ENCODE data around the gene PRAMEF33. TPM values are rescaled to one million over a fixed set of nuclear protein-coding genes. Genes with fewer than 3 reads are reported as not detected.
A peak's percentile ranks its signal among the peaks of the same experiment; 100 is the strongest.
"Not testable (repeated sequence)": the region's sequence is repeated elsewhere in the genome, so short reads cannot be mapped to it uniquely, and the experiment has no call there.

Gene PRAMEF33
- total RNA-seq, 1 donor: not detected

GRCh38 chr1:13356774-13357173 is 53.4 kb downstream of the PRAMEF33 start:
- H3K4me3 ChIP-seq (ENCODE audit: low read depth, low read length): not testable (repeated sequence)
- peak; percentile 63 for DNase-seq (ENCODE audit: low read depth)

More at GRCh38 chr1:13356774-13357173, 53.4 kb downstream of the PRAMEF33 start:
- TF ChIP-seq, protein P1, sequence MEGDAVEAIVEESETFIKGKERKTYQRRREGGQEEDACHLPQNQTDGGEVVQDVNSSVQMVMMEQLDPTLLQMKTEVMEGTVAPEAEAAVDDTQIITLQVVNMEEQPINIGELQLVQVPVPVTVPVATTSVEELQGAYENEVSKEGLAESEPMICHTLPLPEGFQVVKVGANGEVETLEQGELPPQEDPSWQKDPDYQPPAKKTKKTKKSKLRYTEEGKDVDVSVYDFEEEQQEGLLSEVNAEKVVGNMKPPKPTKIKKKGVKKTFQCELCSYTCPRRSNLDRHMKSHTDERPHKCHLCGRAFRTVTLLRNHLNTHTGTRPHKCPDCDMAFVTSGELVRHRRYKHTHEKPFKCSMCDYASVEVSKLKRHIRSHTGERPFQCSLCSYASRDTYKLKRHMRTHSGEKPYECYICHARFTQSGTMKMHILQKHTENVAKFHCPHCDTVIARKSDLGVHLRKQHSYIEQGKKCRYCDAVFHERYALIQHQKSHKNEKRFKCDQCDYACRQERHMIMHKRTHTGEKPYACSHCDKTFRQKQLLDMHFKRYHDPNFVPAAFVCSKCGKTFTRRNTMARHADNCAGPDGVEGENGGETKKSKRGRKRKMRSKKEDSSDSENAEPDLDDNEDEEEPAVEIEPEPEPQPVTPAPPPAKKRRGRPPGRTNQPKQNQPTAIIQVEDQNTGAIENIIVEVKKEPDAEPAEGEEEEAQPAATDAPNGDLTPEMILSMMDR (IDR thresholded peaks at IDR 0.05; ENCODE audit: insufficient read depth, low read depth, low read length): peak; percentile 49

Small RNAs within 50 kb of the gene (small RNA-seq; reads per million reads assigned to genes)
- gene RNU6-771P: not detected

Other genes starting within 250 kb of the PRAMEF33 start
- gene PRAMEF27, start 247.0 kb upstream of the PRAMEF33 start, total RNA-seq: not detected in 2 replicates
- not detected in 2 replicates for gene HNRNPCL3, start 242.8 kb upstream of the PRAMEF33 start, total RNA-seq
- gene PRAMEF25, start 232.8 kb upstream of the PRAMEF33 start, total RNA-seq: not detected in 2 replicates
- not detected in 2 replicates for gene HNRNPCL2, start 186.7 kb upstream of the PRAMEF33 start, total RNA-seq
- not detected in 2 replicates for gene PRAMEF26, start 147.5 kb upstream of the PRAMEF33 start, total RNA-seq
- gene HNRNPCL4, start 137.9 kb upstream of the PRAMEF33 start, total RNA-seq: not detected in 2 replicates
- gene PRAMEF9, start 131.7 kb upstream of the PRAMEF33 start, total RNA-seq: not detected in 2 replicates
- gene PRAMEF13, start 102.1 kb upstream of the PRAMEF33 start, total RNA-seq: not detected in 2 replicates
- gene PRAMEF18, start 77.4 kb upstream of the PRAMEF33 start, total RNA-seq: not detected in 2 replicates
- gene PRAMEF5, start 49.3 kb upstream of the PRAMEF33 start, total RNA-seq: not detected in 2 replicates
- not detected in 2 replicates for gene PRAMEF8, start 18.4 kb upstream of the PRAMEF33 start, total RNA-seq
- not detected in 2 replicates for gene PRAMEF15, start 12.0 kb downstream of the PRAMEF33 start, total RNA-seq
- not detected in 2 replicates for gene PRAMEF14, start 43.6 kb downstream of the PRAMEF33 start, total RNA-seq
- gene PRAMEF19, start 68.4 kb downstream of the PRAMEF33 start, total RNA-seq: not detected in 2 replicates
- not detected in 2 replicates for gene PRAMEF17, start 86.1 kb downstream of the PRAMEF33 start, total RNA-seq
- not detected in 2 replicates for gene PRAMEF20, start 106.9 kb downstream of the PRAMEF33 start, total RNA-seq
- gene LRRC38, start 210.5 kb downstream of the PRAMEF33 start, total RNA-seq: not detected in 2 replicates

Data from fibroblast of villous mesenchyme (primary cell).